HG03135 (cell line): Measurements from ENCODE around the gene TNS1.

Experiments used
- ATAC-seq: cut with Tn5 transposase; IDR thresholded peaks from one replicate; pipeline ENCODE4 v1.9.1; 2021; ENCODE audit warnings: mild to moderate bottlenecking, moderate library complexity; ENCODE audit not compliant: unreplicated experiment

Gene TNS1

GRCh38 chr2:217964275-217965161, 38.3 kb downstream of the TNS1 start:
- ATAC-seq, result no peak

- no peak for ATAC-seq
These were observed 42.4 kb downstream of the TNS1 start for GRCh38 chr2:217960351-217960750.

- no peak for ATAC-seq
These were observed 43.1 kb downstream of the TNS1 start for GRCh38 chr2:217959723-217960122.

GRCh38 chr2:217958884-217959225, 43.9 kb downstream of the TNS1 start:
- ATAC-seq, result no peak

GRCh38 chr2:217958206-217958883, 44.5 kb downstream of the TNS1 start:
- no peak for ATAC-seq

GRCh38 chr2:217956586-217957457, 46.0 kb downstream of the TNS1 start:
- ATAC-seq, result no peak

GRCh38 chr2:217955881-217956493, 46.8 kb downstream of the TNS1 start:
- no peak for ATAC-seq

GRCh38 chr2:217954971-217955740, 47.6 kb downstream of the TNS1 start:
- no peak for ATAC-seq

- ATAC-seq, result no peak
These were observed 48.3 kb downstream of the TNS1 start for GRCh38 chr2:217954469-217954868.

- no peak for ATAC-seq
These were observed 48.7 kb downstream of the TNS1 start for GRCh38 chr2:217954051-217954450.

- ATAC-seq, result no peak
These were observed 49.3 kb downstream of the TNS1 start for GRCh38 chr2:217953531-217953932.

- ATAC-seq, result no peak
These were observed 49.7 kb downstream of the TNS1 start for GRCh38 chr2:217953011-217953481.

- no peak for ATAC-seq
These were observed 50.4 kb downstream of the TNS1 start for GRCh38 chr2:217952409-217952808.

- no peak for ATAC-seq
These were observed 51.1 kb downstream of the TNS1 start for GRCh38 chr2:217951521-217952247.

- no peak for ATAC-seq
These were observed 51.7 kb downstream of the TNS1 start for GRCh38 chr2:217951091-217951490.

GRCh38 chr2:217950401-217950871, 52.4 kb downstream of the TNS1 start:
- no peak for ATAC-seq

GRCh38 chr2:217949447-217949846, 53.3 kb downstream of the TNS1 start:
- ATAC-seq, result no peak

GRCh38 chr2:217948897-217949296, 53.9 kb downstream of the TNS1 start:
- no peak for ATAC-seq

GRCh38 chr2:217948351-217948791, 54.4 kb downstream of the TNS1 start:
- no peak for ATAC-seq
